Esophagus muscularis mucosa (tissue), 4 donors: ENCODE measurements around the gene CYP26B1. TPM values are rescaled to one million over a fixed set of nuclear protein-coding genes. Genes with fewer than 3 reads are reported as not detected.

Experiments used
- DNase-seq: peaks from one replicate; pipeline ENCODE4 v3.0.0-alpha.2; 2017; ENCODE audit errors: extremely low spot score
- H3K27ac ChIP-seq, 4 donors: fragments of 200-600 bp; sonication (generic); replicated peaks in 1 of 4; 1 replicate in 3 of 4; 2 replicates in 1 of 4; pipeline ENCODE4 v1.5.1; 2016 to 2019; ENCODE audit warnings: mild to moderate bottlenecking in 1 of 4
- H3K27me3 ChIP-seq, 4 donors: fragments of 200-600 bp; sonication (generic); one replicate each; pipeline versions ENCODE4 v1.5.1 to v1.6.0; 2016 to 2019
- H3K36me3 ChIP-seq, 4 donors: fragments of 200-600 bp; sonication (generic); one replicate each; pipeline ENCODE4 v1.5.1; 2016 to 2019
- H3K4me1 ChIP-seq, 4 donors: fragments of 200-600 bp; sonication (generic); one replicate each; pipeline ENCODE4 v1.5.1; 2016 to 2019
- H3K4me3 ChIP-seq, 4 donors: fragments of 200-600 bp; sonication (generic); 1 replicate in 2 of 4; 2 replicates in 2 of 4; pipeline ENCODE4 v1.5.1; 2016 to 2019; ENCODE audit warnings: mild to moderate bottlenecking in 4 of 4, moderate library complexity in 1 of 4
- H3K9me3 ChIP-seq, 4 donors: fragments of 200-600 bp; sonication (generic); 1 replicate in 3 of 4; 2 replicates in 1 of 4; pipeline ENCODE4 v1.5.1; 2016 to 2019
- EP300 ChIP-seq: sonication (generic); formaldehyde crosslinking; IDR thresholded peaks from one replicate; pipeline ENCODE4 v1.6.1; 2017; ENCODE audit warnings: antibody characterized with exemption
- POLR2A ChIP-seq: fragments of 450-650 bp; IDR thresholded peaks from one replicate; pipeline ENCODE4 v1.6.1; 2017; ENCODE audit warnings: antibody characterized with exemption, moderate library complexity, mild to moderate bottlenecking, low read depth
- POLR2AphosphoS5 ChIP-seq, 2 donors: sonication (generic); formaldehyde crosslinking; IDR thresholded peaks; one replicate each; pipeline ENCODE4 v1.6.1; 2017; ENCODE audit warnings: antibody characterized with exemption in 2 of 2
- WGBS: methylation state at CpG from one replicate; pipeline ENCODE4 v1.1.5; 2018; 5-methylcytosine and 5-hydroxymethylcytosine counted together
- intact Hi-C: fragments of 100-400 bp; cut with DNase I; formaldehyde crosslinking; loops from one replicate; pipeline ENCODE4 v1.15.1; 2023
- total RNA-seq, 4 donors: library from RNA; depleted of rRNA; stranded (reverse); fragments of >200 nt; gene quantifications; one replicate each; pipeline versions ENCODE4 v1.1.0 to v1.2.1, GENCODE V29; 2016
- TF ChIP-seq, protein P1 (sequence below), 3 experiments: fragments of 200-600 bp in 2 of 3; fragments of 450-650 bp in 1 of 3; sonication (generic) in 2 of 3; IDR thresholded peaks; one replicate each; pipeline ENCODE4 v1.5.1; 2017 to 2019; ENCODE audit warnings: antibody characterized with exemption in 3 of 3, mild to moderate bottlenecking in 2 of 3, moderate library complexity in 1 of 3

CYP26B1 gene
- total RNA-seq, 4 donors from 2014 or later: 1.2 to 3.6 (median 2.4) TPM

- peaks cover 0 to 28% (median 0%) of the 10 kb centered on the region in 4 donors for H3K27me3 ChIP-seq
- H3K36me3 ChIP-seq: no peaks in the 10 kb centered on the region
- no peaks in the 10 kb centered on the region for H3K9me3 ChIP-seq
- no peak for DNase-seq
- intact Hi-C loops: no loop called here
- H3K27ac ChIP-seq: no peak overlapping the region
- WGBS: 86% methylated on average over 10 of the region's 11 CpGs
- H3K4me1 ChIP-seq: no peaks in the 10 kb centered on the region
- no peak overlapping the region for H3K4me3 ChIP-seq
- TF ChIP-seq, protein P1, sequence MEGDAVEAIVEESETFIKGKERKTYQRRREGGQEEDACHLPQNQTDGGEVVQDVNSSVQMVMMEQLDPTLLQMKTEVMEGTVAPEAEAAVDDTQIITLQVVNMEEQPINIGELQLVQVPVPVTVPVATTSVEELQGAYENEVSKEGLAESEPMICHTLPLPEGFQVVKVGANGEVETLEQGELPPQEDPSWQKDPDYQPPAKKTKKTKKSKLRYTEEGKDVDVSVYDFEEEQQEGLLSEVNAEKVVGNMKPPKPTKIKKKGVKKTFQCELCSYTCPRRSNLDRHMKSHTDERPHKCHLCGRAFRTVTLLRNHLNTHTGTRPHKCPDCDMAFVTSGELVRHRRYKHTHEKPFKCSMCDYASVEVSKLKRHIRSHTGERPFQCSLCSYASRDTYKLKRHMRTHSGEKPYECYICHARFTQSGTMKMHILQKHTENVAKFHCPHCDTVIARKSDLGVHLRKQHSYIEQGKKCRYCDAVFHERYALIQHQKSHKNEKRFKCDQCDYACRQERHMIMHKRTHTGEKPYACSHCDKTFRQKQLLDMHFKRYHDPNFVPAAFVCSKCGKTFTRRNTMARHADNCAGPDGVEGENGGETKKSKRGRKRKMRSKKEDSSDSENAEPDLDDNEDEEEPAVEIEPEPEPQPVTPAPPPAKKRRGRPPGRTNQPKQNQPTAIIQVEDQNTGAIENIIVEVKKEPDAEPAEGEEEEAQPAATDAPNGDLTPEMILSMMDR (IDR thresholded peaks at IDR 0.05): no peak
- TF ChIP-seq POLR2AphosphoS5 (IDR thresholded peaks at IDR 0.05) (no peak), EP300 (no peak), POLR2A (no peak)
Observed at GRCh38 chr2:72128843-72129227, 18.8 kb downstream of the CYP26B1 start.

GRCh38 chr2:72128059-72128842 lies 19.4 kb downstream of the CYP26B1 start:
- Histone ChIP-seq H3K4me3 (no peak overlapping the region), H3K27me3 (peaks cover 0 to 28% (median 0%) of the 10 kb centered on the region in 4 donors), H3K4me1 (no peaks in the 10 kb centered on the region), H3K36me3 (no peaks in the 10 kb centered on the region), H3K9me3 (no peaks in the 10 kb centered on the region), H3K27ac (no peak overlapping the region)
- TF ChIP-seq, protein P1 (IDR thresholded peaks at IDR 0.05): no peak
- TF ChIP-seq EP300: no peak
- no peak for TF ChIP-seq POLR2A
- TF ChIP-seq POLR2AphosphoS5 (IDR thresholded peaks at IDR 0.05): no peak
- intact Hi-C loops: no loop called here
- DNase-seq: no peak
- 92% methylated on average over 18 of the region's 24 CpGs for WGBS

DNA sequence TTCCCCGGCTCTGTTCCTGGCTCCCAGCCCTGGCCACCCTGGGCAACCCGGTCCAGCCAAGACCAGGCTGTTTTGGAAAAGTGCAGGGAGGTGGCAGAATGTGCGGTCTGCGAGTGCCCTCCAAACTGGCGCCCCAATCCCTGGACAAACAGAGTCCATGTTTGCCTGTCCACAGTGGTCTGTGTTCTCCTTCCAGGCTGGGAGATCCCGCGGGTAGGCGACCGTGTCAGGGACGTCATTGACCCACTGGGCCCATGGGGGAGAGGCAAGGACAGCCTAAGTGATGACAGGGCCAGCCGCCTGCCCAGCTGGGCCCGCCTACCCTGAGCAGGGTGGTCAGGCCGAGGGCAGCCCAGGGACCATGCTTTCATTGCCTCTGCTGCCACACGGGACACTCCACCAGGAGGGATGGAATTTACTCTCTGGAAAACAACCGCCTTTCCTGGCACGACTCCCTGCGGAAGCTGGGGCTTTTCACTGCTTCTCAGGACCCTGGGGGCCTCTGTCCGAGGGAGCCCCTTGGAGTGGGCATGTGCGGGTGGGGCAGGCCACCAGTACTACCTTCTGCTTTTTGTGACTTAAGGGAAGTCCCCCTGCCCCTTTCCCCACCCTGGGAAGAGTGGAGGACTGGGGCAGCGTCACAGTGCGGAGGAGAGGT lies 20.1 kb downstream of the CYP26B1 start:
- Histone ChIP-seq H3K36me3 (no peaks in the 10 kb centered on the region), H3K27me3 (peaks cover 0 to 24% (median 0%) of the 10 kb centered on the region in 4 donors), H3K4me3 (no peak overlapping the region), H3K4me1 (no peaks in the 10 kb centered on the region), H3K9me3 (no peaks in the 10 kb centered on the region), H3K27ac (no peak overlapping the region)
- DNase-seq: no peak
- intact Hi-C loops: no loop called here
- 96% methylated on average over 9 of the region's 21 CpGs for WGBS
- no peak for TF ChIP-seq POLR2AphosphoS5 (IDR thresholded peaks at IDR 0.05)
- TF ChIP-seq POLR2A: no peak

GRCh38 chr2:72126186-72127100 lies 21.2 kb downstream of the CYP26B1 start:
- Histone ChIP-seq H3K9me3 (no peaks in the 10 kb centered on the region), H3K36me3 (no peaks in the 10 kb centered on the region), H3K27ac (no peak overlapping the region), H3K4me1 (no peaks in the 10 kb centered on the region), H3K27me3 (peaks cover 0 to 19% (median 0%) of the 10 kb centered on the region in 4 donors), H3K4me3 (no peak overlapping the region)
- intact Hi-C loops: no loop called here
- 92% methylated on average over 4 of the region's 10 CpGs for WGBS
- TF ChIP-seq EP300: no peak
- TF ChIP-seq POLR2AphosphoS5 (IDR thresholded peaks at IDR 0.05): no peak
- TF ChIP-seq POLR2A: no peak
- TF ChIP-seq, protein P1 (IDR thresholded peaks at IDR 0.05): no peak
- DNase-seq: no peak
